M059J (cell line): Measurements from ENCODE around the gene ANTXR1. TPM values are rescaled to one million over a fixed set of nuclear protein-coding genes. Genes with fewer than 3 reads are reported as not detected.

Source experiments
- DNase-seq: peaks from one replicate; pipeline ENCODE4 v3.0.0-alpha.2; 2012; ENCODE audit warnings: low read depth
- total RNA-seq: library from RNA; depleted of rRNA; stranded (reverse); fragments of >200 nt; shearing (Covaris generic); gene quantifications from 2 replicates; pipeline ENCODE4 v1.2.3, GENCODE V29; 2014

The ANTXR1 gene
- total RNA-seq, 1 experiment from 2014 or later, result 38.6 TPM

- DNase-seq, result peak; percentile 93
Observed at GRCh38 chr2:69163109-69163508, 150.1 kb downstream of the ANTXR1 start.

GRCh38 chr2:69163556-69163955 lies 150.6 kb downstream of the ANTXR1 start:
- DNase-seq, result no peak

GRCh38 chr2:69164061-69164778 lies 151.2 kb downstream of the ANTXR1 start:
- DNase-seq, result peak; percentile 92

- no peak for DNase-seq
Observed at GRCh38 chr2:69165091-69165880, 152.3 kb downstream of the ANTXR1 start.

- no peak for DNase-seq
Observed at GRCh38 chr2:69166465-69166811, 153.5 kb downstream of the ANTXR1 start.

GRCh38 chr2:69166812-69167468 lies 154.0 kb downstream of the ANTXR1 start:
- no peak for DNase-seq

- DNase-seq, result no peak
Observed at GRCh38 chr2:69167469-69167822, 154.5 kb downstream of the ANTXR1 start.

GRCh38 chr2:69168144-69168813 lies 155.3 kb downstream of the ANTXR1 start:
- DNase-seq, result no peak

GRCh38 chr2:69168950-69169654 lies 156.1 kb downstream of the ANTXR1 start:
- DNase-seq, result peak; percentile 32

GRCh38 chr2:69169655-69170389 lies 156.8 kb downstream of the ANTXR1 start:
- DNase-seq, result peak; percentile 93

GRCh38 chr2:69170661-69171060 lies 157.7 kb downstream of the ANTXR1 start:
- DNase-seq, result no peak

- peak; percentile 95 for DNase-seq
Observed at GRCh38 chr2:69171116-69171896, 158.3 kb downstream of the ANTXR1 start.

GRCh38 chr2:69171897-69172525 lies 159.0 kb downstream of the ANTXR1 start:
- no peak for DNase-seq

- no peak for DNase-seq
Observed at GRCh38 chr2:69173706-69174105, 160.7 kb downstream of the ANTXR1 start.

- peak; percentile 17 for DNase-seq
Observed at GRCh38 chr2:69174211-69174610, 161.2 kb downstream of the ANTXR1 start.

- DNase-seq, result peak; percentile 24
Observed at GRCh38 chr2:69175790-69176715, 163.1 kb downstream of the ANTXR1 start.

- peak; percentile 90 for DNase-seq
Observed at GRCh38 chr2:69177063-69177771, 164.2 kb downstream of the ANTXR1 start.
